HepG2 (cell line): ENCODE data around the gene FLAD1. TPM values are rescaled to one million over a fixed set of nuclear protein-coding genes. Genes with fewer than 3 reads are reported as not detected.

Source experiments
- ARNT2 ChIP-seq: sonication (generic); formaldehyde crosslinking; IDR thresholded peaks from 2 replicates; pipeline ENCODE4 v1.8.0; 2022; ENCODE audit warnings: mild to moderate bottlenecking, low read depth, missing genetic modification reagents, moderate library complexity
- KAT7 ChIP-seq: IDR thresholded peaks from 2 replicates; pipeline ENCODE4 v1.6.1; 2018; ENCODE audit warnings: borderline replicate concordance, missing compliant biosample characterization
- KLF16 ChIP-seq, 2 experiments: sonication (generic) in 1 of 2; formaldehyde crosslinking in 1 of 2; IDR thresholded peaks; 2 replicates each; pipeline versions ENCODE4 v1.6.1 to v1.8.0; 2016 to 2023; ENCODE audit warnings: missing genetic modification reagents in 2 of 2, missing compliant biosample characterization in 1 of 2
- KMT2A ChIP-seq: sonication (generic); formaldehyde crosslinking; IDR thresholded peaks from 2 replicates; pipeline ENCODE4 v1.4.0; 2020; ENCODE audit warnings: missing genetic modification reagents
- MED1 ChIP-seq: sonication (generic); formaldehyde crosslinking; IDR thresholded peaks from 2 replicates; pipeline ENCODE4 v1.4.0; 2020; ENCODE audit warnings: missing genetic modification reagents
- MEF2D ChIP-seq: sonication (generic); formaldehyde crosslinking; IDR thresholded peaks from 2 replicates; pipeline ENCODE4 v1.5.1; 2020; ENCODE audit warnings: mild to moderate bottlenecking, missing genetic modification reagents
- MEIS1 ChIP-seq: sonication (generic); formaldehyde crosslinking; IDR thresholded peaks from 2 replicates; pipeline ENCODE4 v1.9.0; 2021; ENCODE audit warnings: mild to moderate bottlenecking, missing genetic modification reagents, moderate library complexity, borderline replicate concordance
- MIER3 ChIP-seq: IDR thresholded peaks from 2 replicates; pipeline ENCODE4 v1.6.1; 2016; ENCODE audit warnings: missing compliant biosample characterization, borderline replicate concordance
- NRL ChIP-seq: sonication (generic); formaldehyde crosslinking; IDR thresholded peaks from 2 replicates; pipeline ENCODE4 v1.5.0; 2020; ENCODE audit warnings: missing genetic modification reagents, mild to moderate bottlenecking, moderate library complexity, borderline replicate concordance
- PATZ1 ChIP-seq: sonication (generic); formaldehyde crosslinking; IDR thresholded peaks from 2 replicates; pipeline ENCODE4 v1.4.0; 2020; ENCODE audit warnings: missing genetic modification reagents
- SOX6 ChIP-seq, 2 experiments: fragments of 450-650 bp in 1 of 2; sonication (generic) in 1 of 2; formaldehyde crosslinking in 1 of 2; IDR thresholded peaks; 2 replicates each; pipeline versions ENCODE4 v1.4.0 to v1.6.1; 2017 to 2020; ENCODE audit warnings: antibody characterized with exemption in 1 of 2, mild to moderate bottlenecking in 1 of 2, missing genetic modification reagents in 1 of 2
- TOE1 ChIP-seq: sonication (generic); formaldehyde crosslinking; IDR thresholded peaks from 2 replicates; pipeline ENCODE4 v1.4.0; 2020; ENCODE audit warnings: mild to moderate bottlenecking, missing genetic modification reagents
- ZBTB2 ChIP-seq: sonication (generic); formaldehyde crosslinking; IDR thresholded peaks from 2 replicates; pipeline ENCODE4 v1.8.0; 2022; ENCODE audit warnings: low read depth, missing genetic modification reagents
- ZBTB25 ChIP-seq: IDR thresholded peaks from 2 replicates; pipeline ENCODE4 v1.6.1; 2018; ENCODE audit warnings: missing genetic modification reagents
- ZBTB26 ChIP-seq: IDR thresholded peaks from 2 replicates; pipeline ENCODE4 v1.6.1; 2016; ENCODE audit warnings: missing compliant biosample characterization, missing genetic modification reagents, borderline replicate concordance
- ZNF441 ChIP-seq: sonication (generic); formaldehyde crosslinking; IDR thresholded peaks from 2 replicates; pipeline ENCODE4 v1.7.0; 2021; ENCODE audit warnings: missing genetic modification reagents, borderline replicate concordance
- ZNF546 ChIP-seq: sonication (generic); formaldehyde crosslinking; conservative IDR thresholded peaks from 2 replicates; pipeline ENCODE4 v1.8.1; 2023; ENCODE audit warnings: mild to moderate bottlenecking, missing genetic modification reagents
- ZNF580 ChIP-seq: IDR thresholded peaks from 2 replicates; pipeline ENCODE4 v1.6.1; 2016; ENCODE audit warnings: low read depth, borderline replicate concordance
- ZNF691 ChIP-seq: sonication (generic); formaldehyde crosslinking; IDR thresholded peaks from 2 replicates; pipeline ENCODE4 v1.4.0; 2020; ENCODE audit warnings: missing genetic modification reagents, low read depth, mild to moderate bottlenecking, borderline replicate concordance
- ZNF883 ChIP-seq: sonication (generic); formaldehyde crosslinking; IDR thresholded peaks from 2 replicates; pipeline ENCODE4 v1.5.1; 2020; ENCODE audit warnings: mild to moderate bottlenecking, missing genetic modification reagents; ENCODE audit errors: not compliant biosample characterization
- ZSCAN12 ChIP-seq: sonication (generic); formaldehyde crosslinking; IDR thresholded peaks from 2 replicates; pipeline ENCODE4 v1.9.0; 2021; ENCODE audit warnings: mild to moderate bottlenecking, missing genetic modification reagents
- polyA plus RNA-seq, 8 experiments: library from polyadenylated mRNA; depleted of rRNA in 3 of 8; stranded (reverse) in 7 of 8; unstranded in 1 of 8; fragments of >200 nt; fragmentation: Illumina TruSeq in 4 of 8; extraction: Trizol in 4 of 8; gene quantifications; 2 replicates each; pipeline versions ENCODE4 v1.2.1 to v1.2.3, GENCODE V29; 2011 to 2016; ENCODE audit warnings: low read depth in 4 of 8, missing spikeins in 1 of 8, mixed read lengths in 1 of 8; ENCODE audit not compliant: insufficient read depth in 1 of 8
- total RNA-seq, 5 experiments: library from RNA; depleted of rRNA; stranded (reverse); fragments of >200 nt; fragmentation: Illumina TruSeq; extraction: Trizol; gene quantifications; 2 replicates each; pipeline ENCODE4 v1.2.3, GENCODE V29; 2016; ENCODE audit warnings: low read depth in 1 of 5

Gene FLAD1
- total and polyA plus RNA-seq, 2 of the 13 experiments (the other 11 are each of a cell fraction or from before 2014, with no cell fraction given): 25.9 to 32.8 TPM

GRCh38 chr1:154974808-154975408, 8.2 kb upstream of the FLAD1 start (continued):
- TF ChIP-seq ZBTB2 (CRISPR knock-in tag) (no peak), PATZ1 (CRISPR knock-in tag) (no peak), ZNF580 (CRISPR knock-in tag) (no peak), ZBTB25 (CRISPR knock-in tag) (peak; percentile 84), MEIS1 (no peak), TOE1 (CRISPR knock-in tag) (peak; percentile 42; the same call in 1 of the 2 replicates), ARNT2 (CRISPR knock-in tag) (peak; percentile 8), MED1 (CRISPR knock-in tag) (peak; percentile 49; the same call in 1 of the 2 replicates), ZNF441 (CRISPR knock-in tag) (peak; percentile 77; the same call in 1 of the 2 replicates), MEF2D (CRISPR knock-in tag) (peak; percentile 3; the same call in 1 of the 2 replicates), ZNF691 (CRISPR knock-in tag) (peak; percentile 42; the same call in 1 of the 2 replicates), ZNF546 (CRISPR knock-in tag) (0 out of 2 replicates have a peak, but pooled peaks have one; percentile 2), NRL (peak; percentile 62; the same call in 1 of the 2 replicates), SOX6 (IDR thresholded peaks at IDR 0.05) (no peak), SOX6 (CRISPR knock-in tag; IDR thresholded peaks at IDR 0.05) (0 out of 2 replicates have a peak, but pooled peaks have one; percentile 13), MIER3 (CRISPR knock-in tag) (peak; percentile 16; the same call in 1 of the 2 replicates), KLF16 (CRISPR knock-in tag; IDR thresholded peaks at IDR 0.05) (peak in 1 of 2 experiments; percentile 69; a peak in 2 of 4 replicates), ZSCAN12 (CRISPR knock-in tag) (peak; percentile 71; the same call in 1 of the 2 replicates), ZBTB26 (CRISPR knock-in tag) (peak; percentile 69; the same call in 1 of the 2 replicates), ZNF883 (peak; percentile 26), KMT2A (CRISPR knock-in tag) (peak; percentile 52; the same call in 1 of the 2 replicates), KAT7 (CRISPR knock-in tag) (0 out of 2 replicates have a peak, but pooled peaks have one; percentile 23)
